Cardiac atrium fibroblast (primary cell): Measurements from ENCODE around the gene PGLYRP4. TPM values are rescaled to one million over a fixed set of nuclear protein-coding genes. Genes with fewer than 3 reads are reported as not detected.

Source experiments
- total RNA-seq: library from RNA; depleted of rRNA; stranded (reverse); fragments of >200 nt; gene quantifications from 2 replicates; pipeline ENCODE4 v1.2.3, GENCODE V29; 2015

The PGLYRP4 gene, protein sequence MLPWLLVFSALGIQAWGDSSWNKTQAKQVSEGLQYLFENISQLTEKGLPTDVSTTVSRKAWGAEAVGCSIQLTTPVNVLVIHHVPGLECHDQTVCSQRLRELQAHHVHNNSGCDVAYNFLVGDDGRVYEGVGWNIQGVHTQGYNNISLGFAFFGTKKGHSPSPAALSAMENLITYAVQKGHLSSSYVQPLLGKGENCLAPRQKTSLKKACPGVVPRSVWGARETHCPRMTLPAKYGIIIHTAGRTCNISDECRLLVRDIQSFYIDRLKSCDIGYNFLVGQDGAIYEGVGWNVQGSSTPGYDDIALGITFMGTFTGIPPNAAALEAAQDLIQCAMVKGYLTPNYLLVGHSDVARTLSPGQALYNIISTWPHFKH
- total RNA-seq = not detected in 2 replicates

DNA sequence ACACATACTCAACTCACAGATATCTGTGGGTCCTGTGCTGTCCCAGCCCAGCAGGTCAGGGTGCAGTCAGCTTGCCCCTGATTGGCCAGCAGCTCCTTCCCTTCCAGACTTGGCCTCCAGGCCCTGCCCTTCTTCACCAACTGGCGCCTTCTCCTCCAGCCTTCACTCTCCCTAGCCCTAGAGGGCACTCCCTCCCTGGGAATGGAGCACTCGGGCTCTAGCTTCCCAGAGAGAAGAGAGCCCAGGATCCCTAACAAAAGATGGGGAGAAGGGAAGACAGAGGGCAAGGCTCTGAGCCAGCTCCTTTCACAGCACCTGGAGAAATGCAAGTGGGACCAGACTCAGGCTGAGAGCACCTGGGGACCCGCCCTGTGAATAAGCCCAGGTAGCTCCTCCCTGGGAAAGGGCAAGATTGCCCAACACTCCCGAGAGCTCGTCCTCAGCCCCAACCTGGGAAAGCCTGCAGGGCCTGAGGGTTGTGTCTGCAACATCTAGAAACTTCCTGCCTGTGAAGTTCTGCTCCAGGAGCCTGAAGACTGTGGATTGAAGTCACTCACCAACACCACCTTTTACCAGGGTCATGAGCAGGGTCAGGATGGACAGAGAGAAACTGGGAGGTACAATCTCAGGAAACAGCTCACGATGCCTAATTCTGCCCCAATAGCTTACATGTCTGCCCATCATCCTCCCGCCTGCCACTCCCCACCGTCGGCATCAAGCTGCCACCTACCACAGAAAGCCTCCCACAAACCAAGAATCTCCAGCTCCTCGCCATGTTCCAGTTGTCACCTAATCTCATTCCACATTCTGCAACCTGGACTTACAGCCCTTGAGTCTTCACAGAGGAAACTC is at the start of gene PGLYRP4:
TSS of gene PGLYRP4 (minus strand) at position 331 of the 852 bp plus-strand sequence. CDS start 909 bp downstream, outside the sequence.

DNA sequence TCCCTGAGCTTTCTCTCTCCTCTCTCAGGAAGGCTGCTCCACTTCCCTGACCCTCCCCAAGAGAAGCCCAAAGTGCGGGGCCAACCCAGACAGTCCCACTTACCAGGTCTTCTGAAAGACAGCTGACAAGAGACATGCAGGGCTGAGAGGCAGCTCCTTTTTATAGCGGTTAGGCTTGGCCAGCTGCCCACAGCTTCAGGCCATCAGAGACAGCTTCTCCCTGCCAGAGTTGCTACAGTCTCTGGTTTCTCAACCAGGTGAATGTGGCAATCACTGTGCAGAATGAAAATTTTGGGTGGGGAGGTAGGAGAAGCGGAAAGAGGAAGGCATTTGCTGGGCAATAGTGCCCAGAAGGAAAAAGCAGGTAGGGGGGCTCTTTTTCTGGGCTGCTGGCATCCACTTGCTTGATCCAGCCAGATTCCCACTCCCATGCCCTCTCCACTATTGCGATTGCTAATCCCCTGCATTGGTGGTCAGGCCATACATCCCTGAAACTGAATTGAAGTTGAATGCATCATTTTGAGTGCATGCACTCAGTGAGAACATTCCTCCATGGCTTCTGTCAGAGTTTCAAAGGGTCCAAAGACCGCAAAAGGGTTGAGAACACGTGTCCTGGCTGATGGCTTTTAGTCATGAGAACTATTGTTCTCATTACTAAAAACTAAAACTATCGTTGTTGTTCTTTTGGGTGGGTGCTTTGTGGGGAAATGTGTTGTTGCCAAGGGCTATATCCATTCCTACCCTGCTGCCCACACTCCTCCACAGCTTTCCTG is 42.5 kb upstream of the PGLYRP4 start, which contains the start of gene S100A8:
TSS of gene S100A8 (minus strand) at position 136 of the 773 bp plus-strand sequence. CDS start 538 bp downstream, outside the sequence.

DNA sequence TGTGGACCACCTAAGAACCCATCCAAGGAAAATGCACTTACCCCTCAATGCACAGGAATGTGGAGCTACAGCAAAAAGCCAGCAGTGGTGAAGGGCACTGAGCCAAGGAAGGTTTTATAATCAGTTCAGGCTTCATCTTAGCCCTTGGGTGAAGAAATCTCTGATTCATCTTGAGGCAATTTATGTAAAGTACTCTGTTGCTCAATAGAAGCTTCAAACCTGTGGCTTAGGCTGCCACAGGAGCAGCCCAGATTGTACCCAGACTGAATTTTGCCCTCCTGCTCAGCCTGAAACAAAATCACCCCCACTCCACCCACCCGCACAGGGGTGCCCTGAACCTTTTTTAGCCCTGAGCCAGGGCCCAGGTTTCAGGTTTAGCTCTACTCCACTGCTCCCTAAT is 26.9 kb upstream of the PGLYRP4 start, which contains the start of gene S100A12:
TSS of gene S100A12 (minus strand) at position 111 of the 400 bp plus-strand sequence. CDS start 1,029 bp downstream, outside the sequence.

DNA sequence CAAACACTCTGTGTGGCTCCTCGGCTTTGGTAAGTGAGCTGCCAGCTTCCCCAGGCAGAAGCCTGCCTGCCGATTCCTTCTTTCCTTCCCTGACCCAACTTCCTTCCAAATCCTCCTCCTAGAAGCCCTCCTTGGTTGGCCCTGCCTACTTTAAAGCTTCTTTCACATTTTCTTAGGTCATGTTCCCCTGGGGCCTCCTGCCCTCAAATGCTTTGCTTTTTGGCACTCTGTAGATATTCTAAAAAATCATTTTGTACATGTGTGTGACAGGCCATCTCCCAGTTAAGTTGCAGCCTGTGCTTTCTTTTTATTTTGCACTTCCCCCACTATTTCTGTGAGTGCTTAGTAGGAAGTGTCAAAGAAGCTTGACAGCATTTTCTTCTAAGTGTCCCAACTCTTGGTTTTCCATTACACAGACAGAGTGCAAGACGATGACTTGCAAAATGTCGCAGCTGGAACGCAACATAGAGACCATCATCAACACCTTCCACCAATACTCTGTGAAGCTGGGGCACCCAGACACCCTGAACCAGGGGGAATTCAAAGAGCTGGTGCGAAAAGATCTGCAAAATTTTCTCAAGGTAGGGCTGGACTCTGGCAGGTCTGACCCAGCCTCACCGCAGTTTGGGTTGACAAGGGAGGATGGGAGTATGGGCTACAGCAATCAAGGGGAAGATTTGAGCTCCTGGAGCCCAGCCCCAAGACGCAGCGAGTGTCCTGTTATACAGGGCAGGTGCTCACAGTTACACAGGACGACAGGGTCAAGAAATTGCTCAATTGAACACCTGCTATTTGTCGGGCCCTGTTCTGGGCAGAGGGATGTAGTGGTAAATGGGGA is 9.4 kb upstream of the PGLYRP4 start, which contains the start of gene S100A9:
TSS of gene S100A9 (plus strand) at position 2 of the 838 bp plus-strand sequence. CDS start at position 432, 430 bp downstream.

DNA sequence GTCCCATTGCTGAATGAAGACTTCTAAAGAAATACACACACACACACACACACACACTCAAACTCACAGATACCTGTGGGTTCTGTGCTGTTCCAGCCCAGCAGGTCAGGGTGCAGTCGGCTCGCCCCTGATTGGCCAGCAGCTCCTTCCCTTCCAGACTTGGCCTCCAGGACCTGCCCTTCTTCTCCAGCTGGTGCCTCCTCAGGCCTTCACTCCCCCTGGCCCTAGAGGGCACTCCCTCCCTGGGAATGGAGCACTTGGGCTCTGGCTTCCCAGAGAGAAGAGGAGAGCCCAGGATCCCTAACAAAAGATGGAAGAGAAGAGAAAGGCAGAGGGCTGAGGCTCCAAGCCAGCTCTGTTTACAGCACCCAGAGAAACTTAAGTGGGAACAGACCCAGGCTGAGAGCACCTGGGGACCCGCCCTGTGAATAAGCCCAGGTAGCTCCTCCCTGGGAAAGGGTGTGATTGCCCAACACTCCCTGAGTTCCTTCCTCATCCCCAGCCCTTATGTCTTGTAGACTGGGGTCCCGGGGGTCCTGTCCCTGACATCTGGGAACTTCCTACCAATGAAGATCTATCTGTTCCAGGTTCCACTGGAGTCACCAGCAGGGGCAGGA is 36.0 kb downstream of the PGLYRP4 start, which contains the start of gene PGLYRP3:
TSS of gene PGLYRP3 (minus strand) at position 383 of the 617 bp plus-strand sequence. CDS start 2,287 bp downstream, outside the sequence.

Other genes with a start within 250 kb of the PGLYRP4 start
- gene SPRR2F, start 235.3 kb downstream of the PGLYRP4 start, total RNA-seq = not detected in 2 replicates
- not detected in 2 replicates for gene SPRR2G, start 198.0 kb downstream of the PGLYRP4 start, total RNA-seq
- not detected in 2 replicates for gene LELP1, start 145.4 kb downstream of the PGLYRP4 start, total RNA-seq
- not detected in 2 replicates for gene PRR9, start 131.3 kb downstream of the PGLYRP4 start, total RNA-seq
- gene LORICRIN, start 89.2 kb downstream of the PGLYRP4 start, total RNA-seq = not detected in 2 replicates
- not detected in 2 replicates for gene PGLYRP3, start 35.9 kb downstream of the PGLYRP4 start, total RNA-seq
- gene S100A9, start 9.0 kb upstream of the PGLYRP4 start, total RNA-seq = not detected in 2 replicates
- not detected in 2 replicates for gene S100A12, start 26.8 kb upstream of the PGLYRP4 start, total RNA-seq
- gene S100A8, start 42.2 kb upstream of the PGLYRP4 start, total RNA-seq = not detected in 2 replicates
- gene S100A7A, start 67.7 kb upstream of the PGLYRP4 start, total RNA-seq = not detected in 2 replicates
- gene S100A7, start 111.8 kb upstream of the PGLYRP4 start, total RNA-seq = not detected in 2 replicates
- 782 and 910 TPM in 2 replicates for gene S100A6, start 187.2 kb upstream of the PGLYRP4 start, total RNA-seq
- not detected in 2 replicates for gene S100A5, start 192.1 kb upstream of the PGLYRP4 start, total RNA-seq
- gene S100A4, start 197.0 kb upstream of the PGLYRP4 start, total RNA-seq = 145 and 248 TPM in 2 replicates
- gene S100A3, start 200.4 kb upstream of the PGLYRP4 start, total RNA-seq = 7.5 and 9.0 TPM in 2 replicates
- gene S100A2, start 217.0 kb upstream of the PGLYRP4 start, total RNA-seq = 0.16 TPM in 1 of 2 replicates, not detected in the other